ENCODE results near the gene MARCO.

MARCO gene

GRCh38 chr2:119011162-119011909 is 69.3 kb downstream of the MARCO start:
- Histone ChIP-seq H3K36me3 (ENCODE audit: control insufficient read depth, insufficient read depth, low read length) (no peaks in the 10 kb centered on the region), H3K4me3 (replicated peaks; ENCODE audit: low read depth, low read length) (no peak overlapping the region), H3K27me3 (replicated peaks; ENCODE audit: control insufficient read depth, insufficient read depth, low read length) (peaks cover 1% of the 10 kb centered on the region)
- DNase-seq (ENCODE audit: extremely low read depth, insufficient read length) = peak; percentile 21
- peak; percentile 31 for TF ChIP-seq CTCF (IDR thresholded peaks at IDR 0.05; ENCODE audit: insufficient read depth, low read length, poor library complexity, severe bottlenecking)

GRCh38 chr2:119011910-119012209 is 69.9 kb downstream of the MARCO start:
- Histone ChIP-seq H3K4me3 (replicated peaks; ENCODE audit: low read depth, low read length) (no peak overlapping the region), H3K27me3 (replicated peaks; ENCODE audit: control insufficient read depth, insufficient read depth, low read length) (peaks cover 1% of the 10 kb centered on the region), H3K36me3 (ENCODE audit: control insufficient read depth, insufficient read depth, low read length) (no peaks in the 10 kb centered on the region)
- no peak for DNase-seq (ENCODE audit: extremely low read depth, insufficient read length)
- no peak for TF ChIP-seq CTCF (IDR thresholded peaks at IDR 0.05; ENCODE audit: insufficient read depth, low read length, poor library complexity, severe bottlenecking)

- Histone ChIP-seq H3K27me3 (replicated peaks; ENCODE audit: control insufficient read depth, insufficient read depth, low read length) (peaks cover 1% of the 10 kb centered on the region), H3K36me3 (ENCODE audit: control insufficient read depth, insufficient read depth, low read length) (no peaks in the 10 kb centered on the region), H3K4me3 (replicated peaks; ENCODE audit: low read depth, low read length) (no peak overlapping the region)
- no peak for TF ChIP-seq CTCF (IDR thresholded peaks at IDR 0.05; ENCODE audit: insufficient read depth, low read length, poor library complexity, severe bottlenecking)
- no peak for DNase-seq (ENCODE audit: extremely low read depth, insufficient read length)
Observed at GRCh38 chr2:119012345-119013301, 70.6 kb downstream of the MARCO start.

GRCh38 chr2:119013671-119014070 is 71.7 kb downstream of the MARCO start:
- no peak for TF ChIP-seq CTCF (IDR thresholded peaks at IDR 0.05; ENCODE audit: insufficient read depth, low read length, poor library complexity, severe bottlenecking)

GRCh38 chr2:119015845-119016244 is 73.9 kb downstream of the MARCO start:
- no peaks in the 10 kb centered on the region for H3K36me3 ChIP-seq (ENCODE audit: control insufficient read depth, insufficient read depth, low read length)
- no peak overlapping the region for H3K4me3 ChIP-seq (replicated peaks; ENCODE audit: low read depth, low read length)
- no peak for TF ChIP-seq CTCF (IDR thresholded peaks at IDR 0.05; ENCODE audit: insufficient read depth, low read length, poor library complexity, severe bottlenecking)
- DNase-seq (ENCODE audit: extremely low read depth, insufficient read length) = no peak
- H3K27me3 ChIP-seq (replicated peaks; ENCODE audit: control insufficient read depth, insufficient read depth, low read length) = peaks cover 1% of the 10 kb centered on the region

More at GRCh38 chr2:119013671-119014070, 71.7 kb downstream of the MARCO start:
- H3K36me3 ChIP-seq (ENCODE audit: control insufficient read depth, insufficient read depth, low read length) = no peaks in the 10 kb centered on the region
- no peak overlapping the region for H3K4me3 ChIP-seq (replicated peaks; ENCODE audit: low read depth, low read length)
- H3K27me3 ChIP-seq (replicated peaks; ENCODE audit: control insufficient read depth, insufficient read depth, low read length) = peaks cover 1% of the 10 kb centered on the region
- DNase-seq (ENCODE audit: extremely low read depth, insufficient read length) = no peak

Data from GM06990 (cell line).